Measurements from ENCODE around the gene QRFP.

GRCh38 chr9:130936285-130937117 is 39.9 kb upstream of the QRFP start:
- TF ChIP-seq EZH2phosphoT487 (IDR thresholded peaks at IDR 0.05; ENCODE audit: borderline replicate concordance) = no peak
- no peak for TF ChIP-seq RAD21 (IDR thresholded peaks at IDR 0.05; ENCODE audit: low read depth)
- TF ChIP-seq CTCF (IDR thresholded peaks at IDR 0.05 in 2 of 3, conservative IDR thresholded peaks at IDR 0.05 in 1 of 3; ENCODE audit: borderline replicate concordance in 1 of 3, insufficient read depth in 1 of 3, low read depth in 2 of 3, low read length in 2 of 3) = no peak
- TF ChIP-seq ZBTB33 (IDR thresholded peaks at IDR 0.05; ENCODE audit: extremely low read depth, insufficient replicate concordance, low read length) = no peak
- no peak for TF ChIP-seq ZNF274 (IDR thresholded peaks at IDR 0.05; ENCODE audit: low read depth, low read length)
- TF ChIP-seq EZH2 (IDR thresholded peaks at IDR 0.05) = no peak
- TF ChIP-seq ATF3 (IDR thresholded peaks at IDR 0.05) = no peak
